Panc1 (cell line): ENCODE measurements around the gene RRP1.

ENCODE experiments used
- POLR2AphosphoS5 ChIP-seq: IDR thresholded peaks from 2 replicates; pipeline ENCODE4 v1.6.1; 2012; ENCODE audit warnings: mild to moderate bottlenecking, low read depth, low read length, moderate library complexity
- REST ChIP-seq, 2 experiments: IDR thresholded peaks; 2 replicates each; pipeline ENCODE4 v1.6.1; 2011 to 2012; ENCODE audit warnings: low read depth in 2 of 2, control low read depth in 1 of 2, low read length in 1 of 2, mild to moderate bottlenecking in 1 of 2, moderate library complexity in 1 of 2; ENCODE audit not compliant: insufficient read depth in 1 of 2
- SIN3A ChIP-seq: IDR thresholded peaks from 2 replicates; pipeline ENCODE4 v1.6.1; 2012; ENCODE audit warnings: low read depth, mild to moderate bottlenecking, low read length, moderate library complexity, borderline replicate concordance; ENCODE audit not compliant: insufficient read depth
- TCF7L2 ChIP-seq: IDR thresholded peaks from 2 replicates; pipeline ENCODE4 v1.6.1; 2011; ENCODE audit warnings: mild to moderate bottlenecking, low read depth, low read length, inconsistent platforms
- TF ChIP-seq, protein P1 (sequence below): fragments of 450-650 bp; IDR thresholded peaks from 2 replicates; pipeline ENCODE4 v1.5.1; 2017; ENCODE audit warnings: mild to moderate bottlenecking

DNA sequence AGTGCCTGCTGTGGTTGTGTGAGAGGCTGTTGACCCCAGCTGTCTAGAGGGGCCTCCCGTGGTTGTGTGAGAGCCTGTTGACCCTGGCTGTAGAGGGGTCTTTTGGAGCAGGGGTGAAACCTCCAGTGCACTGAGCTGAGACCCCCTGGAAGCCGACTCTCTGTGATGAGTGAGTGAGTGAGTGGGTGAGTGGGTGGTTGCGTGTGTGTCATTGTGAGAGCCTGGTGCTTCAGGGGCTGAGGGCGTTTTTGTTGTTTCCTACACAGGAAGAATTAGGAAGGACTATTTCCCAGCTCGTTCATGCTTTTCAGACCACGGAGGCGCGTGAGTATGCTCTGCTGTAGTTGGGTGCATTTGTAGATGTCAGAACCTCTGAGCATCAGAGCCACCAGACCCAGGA lies 3.0 kb downstream of the RRP1 start:
- TF ChIP-seq, protein P1, sequence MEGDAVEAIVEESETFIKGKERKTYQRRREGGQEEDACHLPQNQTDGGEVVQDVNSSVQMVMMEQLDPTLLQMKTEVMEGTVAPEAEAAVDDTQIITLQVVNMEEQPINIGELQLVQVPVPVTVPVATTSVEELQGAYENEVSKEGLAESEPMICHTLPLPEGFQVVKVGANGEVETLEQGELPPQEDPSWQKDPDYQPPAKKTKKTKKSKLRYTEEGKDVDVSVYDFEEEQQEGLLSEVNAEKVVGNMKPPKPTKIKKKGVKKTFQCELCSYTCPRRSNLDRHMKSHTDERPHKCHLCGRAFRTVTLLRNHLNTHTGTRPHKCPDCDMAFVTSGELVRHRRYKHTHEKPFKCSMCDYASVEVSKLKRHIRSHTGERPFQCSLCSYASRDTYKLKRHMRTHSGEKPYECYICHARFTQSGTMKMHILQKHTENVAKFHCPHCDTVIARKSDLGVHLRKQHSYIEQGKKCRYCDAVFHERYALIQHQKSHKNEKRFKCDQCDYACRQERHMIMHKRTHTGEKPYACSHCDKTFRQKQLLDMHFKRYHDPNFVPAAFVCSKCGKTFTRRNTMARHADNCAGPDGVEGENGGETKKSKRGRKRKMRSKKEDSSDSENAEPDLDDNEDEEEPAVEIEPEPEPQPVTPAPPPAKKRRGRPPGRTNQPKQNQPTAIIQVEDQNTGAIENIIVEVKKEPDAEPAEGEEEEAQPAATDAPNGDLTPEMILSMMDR: no peak
- no peak for TF ChIP-seq POLR2AphosphoS5
- TF ChIP-seq REST (IDR thresholded peaks at IDR 0.05; ENCODE audit: insufficient read depth in 1 of 2, low read depth in 2 of 2, low read length in 1 of 2): no peak
- no peak for TF ChIP-seq SIN3A
- TF ChIP-seq TCF7L2: no peak
